Esophagus squamous epithelium (tissue), 5 donors: ENCODE data around the gene S100A3. TPM values are rescaled to one million over a fixed set of nuclear protein-coding genes. Genes with fewer than 3 reads are reported as not detected.

Experiments
- DNase-seq: peaks from one replicate; lab custom pipeline; 2025; lab: John Stamatoyannopoulos, UW
- H3K27ac ChIP-seq, 4 donors: fragments of 200-600 bp; sonication (generic); one replicate each; pipeline ENCODE4 v1.5.1; 2016 to 2019; ENCODE audit warnings: mild to moderate bottlenecking in 1 of 4
- H3K27me3 ChIP-seq, 4 donors: fragments of 200-600 bp; sonication (generic); 1 replicate in 3 of 4; 2 replicates in 1 of 4; pipeline versions ENCODE4 v1.5.1 to v1.6.0; 2017 to 2021; ENCODE audit warnings: antibody characterized with exemption in 1 of 4
- H3K36me3 ChIP-seq, 3 donors: fragments of 200-600 bp; sonication (generic); one replicate each; pipeline ENCODE4 v1.5.1; 2016 to 2019
- H3K4me1 ChIP-seq, 3 donors: fragments of 200-600 bp; sonication (generic); one replicate each; pipeline ENCODE4 v1.5.1; 2017 to 2019
- H3K4me3 ChIP-seq, 4 donors: fragments of 200-600 bp; sonication (generic); 1 replicate in 3 of 4; 2 replicates in 1 of 4; pipeline ENCODE4 v1.5.1; 2016 to 2019; ENCODE audit warnings: mild to moderate bottlenecking in 2 of 4, moderate library complexity in 1 of 4
- H3K9me3 ChIP-seq, 3 donors: fragments of 200-600 bp; sonication (generic); one replicate each; pipeline ENCODE4 v1.5.1; 2016 to 2019
- CTCF ChIP-seq, 6 experiments: fragments of 450-650 bp in 4 of 6; fragments of 200-600 bp in 2 of 6; sonication (generic) in 2 of 6; IDR thresholded peaks; one replicate each; pipeline ENCODE4 v1.5.1; 2016 to 2019; ENCODE audit warnings: antibody characterized with exemption in 6 of 6, mild to moderate bottlenecking in 4 of 6, moderate library complexity in 4 of 6
- POLR2A ChIP-seq, 4 donors: fragments of 450-650 bp; IDR thresholded peaks; one replicate each; pipeline ENCODE4 v1.6.1; 2017; ENCODE audit warnings: antibody characterized with exemption in 4 of 4, mild to moderate bottlenecking in 4 of 4, moderate library complexity in 3 of 4
- WGBS, 2 donors: methylation state at CpG; one replicate each; pipeline ENCODE4 v1.1.5; 2018; 5-methylcytosine and 5-hydroxymethylcytosine counted together
- intact Hi-C: fragments of 100-400 bp; cut with DNase I; formaldehyde crosslinking; loops from one replicate; pipeline ENCODE4 v1.15.0; 2022
- total RNA-seq, 4 donors: library from RNA; depleted of rRNA; stranded (reverse); fragments of >200 nt; gene quantifications; one replicate each; pipeline ENCODE4 v1.1.0, GENCODE V29; 2016
- donor health status: DM: yes; HTN: yes; CAD: no.

S100A3 gene
- total RNA-seq, 4 donors from 2014 or later, result 1.2 to 16.5 (median 9.2) TPM

GRCh38 chr1:153560241-153560640, 11.2 kb upstream of the S100A3 start:
- H3K36me3 ChIP-seq, result peaks cover 6 to 46% (median 6%) of the 10 kb centered on the region in 3 donors
- no peaks in the 10 kb centered on the region for H3K9me3 ChIP-seq
- DNase-seq, result no peak
- no peak overlapping the region for H3K4me3 ChIP-seq
- H3K4me1 ChIP-seq, result peaks cover under 1 to 52% (median under 1%) of the 10 kb centered on the region in 3 donors
- peak overlapping the region in 2 of 4 donors; percentile 1 to 40 for H3K27ac ChIP-seq
- TF ChIP-seq POLR2A (IDR thresholded peaks at IDR 0.05), result no peak
- TF ChIP-seq CTCF (IDR thresholded peaks at IDR 0.05), result no peak
- no peaks in the 10 kb centered on the region for H3K27me3 ChIP-seq
- intact Hi-C loops, result loop anchor here (10.0 kb wide), 1 partner anchor 45 kb away; no protein-coding TSS in a partner anchor
- WGBS, 2 donors, result 76 to 87% methylated on average over 2 of the region's 2 CpGs

GRCh38 chr1:153557877-153558276, 8.8 kb upstream of the S100A3 start:
- Histone ChIP-seq H3K9me3 (no peaks in the 10 kb centered on the region), H3K36me3 (peaks cover 6 to 53% (median 6%) of the 10 kb centered on the region in 3 donors), H3K27ac (peak overlapping the region in 2 of 4 donors; percentile 61 to 62), H3K4me3 (no peak overlapping the region), H3K27me3 (no peaks in the 10 kb centered on the region), H3K4me1 (peaks cover 16 to 55% (median 20%) of the 10 kb centered on the region in 3 donors)
- TF ChIP-seq POLR2A (IDR thresholded peaks at IDR 0.05) (no peak), CTCF (IDR thresholded peaks at IDR 0.05) (no peak)
- 69 to 76% methylated on average over 3 of the region's 3 CpGs for WGBS, 2 donors
- no peak for DNase-seq
- intact Hi-C loops, result no loop called here

- WGBS, 2 donors, result 50 to 100% methylated on average over 1 of the region's 1 CpG
- no peaks in the 10 kb centered on the region for H3K27me3 ChIP-seq
- peaks cover 16 to 58% (median 23%) of the 10 kb centered on the region in 3 donors for H3K4me1 ChIP-seq
- peaks cover 0 to 54% (median 3%) of the 10 kb centered on the region in 3 donors for H3K36me3 ChIP-seq
- intact Hi-C loops, result no loop called here
- no peak overlapping the region for H3K27ac ChIP-seq
- TF ChIP-seq CTCF (IDR thresholded peaks at IDR 0.05) (no peak), POLR2A (IDR thresholded peaks at IDR 0.05) (no peak)
- DNase-seq, result no peak
- no peaks in the 10 kb centered on the region for H3K9me3 ChIP-seq
- no peak overlapping the region for H3K4me3 ChIP-seq
These were observed 7.3 kb upstream of the S100A3 start for GRCh38 chr1:153556348-153556747.

GRCh38 chr1:153553830-153554541, 4.9 kb upstream of the S100A3 start:
- H3K36me3 ChIP-seq, result peaks cover 0 to 37% (median 0%) of the 10 kb centered on the region in 3 donors
- 16 to 24% methylated on average over 2 of the region's 2 CpGs for WGBS, 2 donors
- intact Hi-C loops, result no loop called here
- peaks cover 35 to 76% (median 47%) of the 10 kb centered on the region in 3 donors for H3K4me1 ChIP-seq
- no peak overlapping the region for H3K4me3 ChIP-seq
- H3K27me3 ChIP-seq, result no peaks in the 10 kb centered on the region
- no peaks in the 10 kb centered on the region for H3K9me3 ChIP-seq
- peak overlapping the region; percentile 70 to 85 (median 82) for H3K27ac ChIP-seq
- DNase-seq, result no peak
- TF ChIP-seq CTCF (IDR thresholded peaks at IDR 0.05) (no peak), POLR2A (IDR thresholded peaks at IDR 0.05) (no peak)

- WGBS, 2 donors, result 91 to 97% methylated on average over 5 to 9 of the region's 12 CpGs
- intact Hi-C loops, result no loop called here
- no peaks in the 10 kb centered on the region for H3K27me3 ChIP-seq
- no peak overlapping the region for H3K4me3 ChIP-seq
- no peak for TF ChIP-seq CTCF (IDR thresholded peaks at IDR 0.05)
- no peak for TF ChIP-seq POLR2A (IDR thresholded peaks at IDR 0.05)
- H3K27ac ChIP-seq, result peak overlapping the region; percentile 70 to 85 (median 82)
- H3K36me3 ChIP-seq, result peaks cover 0 to 29% (median 0%) of the 10 kb centered on the region in 3 donors
- no peaks in the 10 kb centered on the region for H3K9me3 ChIP-seq
- H3K4me1 ChIP-seq, result peaks cover 44 to 76% (median 55%) of the 10 kb centered on the region in 3 donors
- DNase-seq, result no peak
These were observed 4.0 kb upstream of the S100A3 start for GRCh38 chr1:153553096-153553495.
